ENCODE data around the gene GRIN1.
"Not testable (repeated sequence)": the region's sequence is repeated elsewhere in the genome, so short reads cannot be mapped to it uniquely, and the experiment has no call there.

Gene GRIN1

DNA sequence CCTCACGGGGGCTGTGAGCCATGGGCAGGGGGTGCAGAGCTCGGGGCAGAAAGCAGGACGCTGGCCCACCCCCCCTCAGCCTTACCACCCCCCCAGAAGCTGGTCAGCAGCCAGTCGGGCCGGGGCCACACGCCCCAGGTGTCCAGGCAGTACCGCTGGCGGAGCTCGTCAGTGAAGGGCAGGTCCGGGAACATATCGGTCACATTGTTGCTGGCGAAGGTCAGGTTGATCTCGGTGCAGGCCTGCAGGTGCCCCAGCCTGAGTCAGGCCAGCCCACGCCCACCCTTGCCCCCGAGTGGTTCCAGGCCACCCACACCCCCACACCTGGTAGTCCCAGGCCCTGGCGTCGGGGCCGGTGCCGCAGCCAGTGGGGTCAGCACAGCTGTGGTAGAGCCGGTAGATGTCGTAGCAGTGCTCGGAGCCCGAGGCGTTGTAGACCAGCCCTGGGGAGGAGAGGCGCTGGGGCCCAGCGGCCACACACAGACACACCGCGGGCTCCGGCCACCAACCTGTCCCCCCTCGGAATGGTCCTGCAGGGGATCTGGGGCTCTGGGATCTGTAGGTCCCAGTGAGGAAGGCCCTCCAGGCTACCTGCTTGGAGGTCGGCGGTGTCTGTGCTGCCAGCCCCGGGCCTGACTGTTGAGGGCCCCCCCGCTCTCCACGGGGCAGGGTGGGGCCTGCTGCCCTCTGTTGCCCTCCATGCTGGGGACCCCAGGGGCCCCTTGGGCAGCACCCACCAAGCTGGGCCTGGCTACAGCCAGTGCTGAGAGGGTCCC lies 27.0 kb upstream of the GRIN1 start:
- DNase-seq, result no peak

DNA sequence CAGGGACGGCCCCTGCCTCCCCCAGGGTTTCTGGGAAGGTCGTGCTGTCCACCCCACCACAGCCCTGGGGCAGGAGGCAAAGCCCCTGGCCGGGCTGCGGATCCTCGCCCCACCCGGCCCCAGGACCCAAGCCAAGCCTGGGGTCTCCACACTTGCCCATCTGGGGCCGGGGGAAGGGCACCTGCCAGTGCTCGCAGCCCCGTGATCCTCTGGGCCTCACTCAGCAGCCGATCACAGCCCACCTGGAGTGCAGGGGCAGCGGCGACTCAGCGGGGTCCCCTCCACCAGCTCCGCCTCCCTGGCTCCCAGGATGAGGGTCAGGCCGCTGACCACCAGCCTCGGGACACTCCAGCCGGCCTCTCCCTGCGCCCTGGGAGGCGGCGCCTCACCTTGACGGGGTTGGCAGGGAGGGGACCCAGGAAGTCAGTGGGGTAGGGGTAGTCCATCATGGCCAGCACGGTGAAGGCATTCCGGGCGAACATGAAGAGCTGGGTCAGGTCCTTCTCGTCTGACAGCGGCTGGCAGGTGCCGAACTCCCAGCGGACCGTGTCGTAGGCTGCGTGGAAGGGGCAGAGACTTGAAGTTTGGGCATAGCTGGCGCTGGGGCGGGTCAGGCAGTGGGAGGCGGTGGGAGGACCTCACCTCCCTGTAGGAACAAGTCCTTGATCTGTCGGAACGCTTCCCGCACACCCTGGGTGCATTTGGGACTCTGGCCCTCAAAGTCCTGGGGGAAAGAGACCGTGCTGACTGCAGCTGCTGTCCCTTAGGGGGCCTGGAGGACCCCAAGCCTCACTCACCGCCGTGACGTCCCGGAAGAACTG lies 26.2 kb upstream of the GRIN1 start:
- DNase-seq, result no peak

DNA sequence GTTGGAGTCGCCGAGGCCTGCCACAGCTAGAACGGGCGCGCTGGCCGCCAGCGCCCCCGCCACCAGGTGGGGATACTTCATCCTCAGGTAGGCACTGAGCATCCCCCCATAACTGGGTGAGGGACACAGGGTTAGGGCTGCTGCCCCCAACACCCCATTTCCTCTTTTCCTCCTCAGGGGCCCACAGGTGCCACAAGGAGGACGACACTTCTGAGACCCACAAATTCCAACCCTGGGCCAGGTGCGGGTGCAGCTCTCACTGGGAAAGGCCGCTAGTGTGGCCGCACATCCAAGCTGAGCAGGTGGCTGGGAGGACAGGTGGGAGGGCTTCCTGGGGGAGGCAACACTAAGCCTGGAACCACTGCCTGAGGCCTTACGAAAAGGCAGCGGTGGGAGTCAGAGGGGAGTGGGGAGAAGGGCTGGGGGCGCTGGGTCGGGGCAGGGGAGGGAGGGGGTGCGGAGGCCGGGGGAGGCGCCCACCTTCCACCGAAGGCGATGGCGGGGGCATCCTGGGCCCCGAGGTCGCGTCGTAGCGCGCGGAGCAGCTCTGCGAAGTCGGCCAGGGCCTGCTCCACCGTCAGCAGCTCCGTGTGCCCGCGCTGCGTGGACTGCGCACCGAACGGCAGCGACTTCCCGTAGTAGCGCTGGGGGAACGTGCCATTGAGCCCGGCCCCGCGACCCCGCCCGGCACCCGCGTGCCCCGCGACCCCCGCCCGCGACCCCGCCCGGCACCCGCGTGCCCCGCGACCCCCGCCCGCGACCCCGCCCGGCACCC lies 25.4 kb upstream of the GRIN1 start:
- no peak for DNase-seq

DNA sequence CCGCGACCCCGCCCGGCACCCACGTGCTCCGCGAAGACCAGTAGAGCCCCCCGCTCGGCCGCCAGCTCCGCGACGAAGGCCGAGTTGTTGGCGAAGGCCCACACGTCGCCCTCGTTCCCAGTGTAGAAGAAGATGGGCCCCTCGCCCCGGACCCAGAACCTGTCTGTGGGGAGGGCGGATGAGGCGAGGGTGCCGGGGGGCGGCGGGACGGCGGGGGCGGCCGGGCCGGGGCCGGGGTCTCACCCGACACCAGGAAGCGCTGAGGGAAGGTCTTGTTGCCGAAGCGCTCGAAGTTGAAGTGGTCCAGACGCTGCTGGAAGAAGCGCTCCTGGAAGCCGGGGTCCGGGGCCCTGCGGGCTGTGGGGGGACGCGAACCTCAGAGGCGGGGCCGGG lies 24.7 kb upstream of the GRIN1 start:
- no peak for DNase-seq

DNA sequence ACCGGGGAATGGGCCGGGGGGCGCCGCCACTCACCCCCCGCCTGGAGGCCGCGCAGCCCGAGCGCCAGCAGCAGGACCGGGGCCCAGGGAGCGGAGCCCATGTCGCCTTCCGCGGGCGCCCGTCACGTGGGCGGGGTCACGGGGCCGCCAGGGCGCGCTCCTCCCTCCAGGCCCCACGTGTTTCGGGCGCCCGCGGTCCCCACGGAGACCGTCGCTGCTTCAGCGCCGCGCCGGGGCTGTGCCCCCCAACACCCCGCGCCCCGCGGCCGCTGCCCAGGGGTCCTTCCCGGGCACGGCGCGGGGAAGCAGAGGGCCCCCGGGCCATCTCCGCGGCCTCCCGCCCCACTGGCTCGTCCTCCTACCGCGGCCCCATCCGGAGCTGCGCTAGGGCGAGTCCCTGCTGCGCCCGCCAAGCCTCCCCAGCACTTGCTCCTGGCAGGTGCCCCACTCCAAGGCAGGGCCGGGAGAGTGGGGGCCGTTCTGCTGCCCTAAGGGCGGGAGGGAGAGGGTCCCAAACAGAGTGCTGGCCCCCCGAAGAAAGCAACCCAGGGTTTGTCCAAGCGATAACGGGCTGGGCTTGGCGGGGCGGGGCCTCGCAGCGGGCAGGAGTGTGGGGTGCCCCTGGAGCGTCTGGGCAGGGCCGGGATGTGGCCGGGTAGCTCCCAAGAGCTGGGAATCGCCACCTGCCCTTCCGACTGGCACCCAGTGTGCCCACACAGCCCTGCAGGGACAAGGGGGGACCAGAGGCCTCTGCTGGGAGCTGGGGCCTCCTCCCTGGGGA lies 24.2 kb upstream of the GRIN1 start, which contains the start of gene DPP7:
Gene DPP7, minus strand, starts transcription at position 121 of the 781 bp plus-strand sequence. Its CDS starts 20 bp downstream, at position 101.
- no peak for DNase-seq

DNA sequence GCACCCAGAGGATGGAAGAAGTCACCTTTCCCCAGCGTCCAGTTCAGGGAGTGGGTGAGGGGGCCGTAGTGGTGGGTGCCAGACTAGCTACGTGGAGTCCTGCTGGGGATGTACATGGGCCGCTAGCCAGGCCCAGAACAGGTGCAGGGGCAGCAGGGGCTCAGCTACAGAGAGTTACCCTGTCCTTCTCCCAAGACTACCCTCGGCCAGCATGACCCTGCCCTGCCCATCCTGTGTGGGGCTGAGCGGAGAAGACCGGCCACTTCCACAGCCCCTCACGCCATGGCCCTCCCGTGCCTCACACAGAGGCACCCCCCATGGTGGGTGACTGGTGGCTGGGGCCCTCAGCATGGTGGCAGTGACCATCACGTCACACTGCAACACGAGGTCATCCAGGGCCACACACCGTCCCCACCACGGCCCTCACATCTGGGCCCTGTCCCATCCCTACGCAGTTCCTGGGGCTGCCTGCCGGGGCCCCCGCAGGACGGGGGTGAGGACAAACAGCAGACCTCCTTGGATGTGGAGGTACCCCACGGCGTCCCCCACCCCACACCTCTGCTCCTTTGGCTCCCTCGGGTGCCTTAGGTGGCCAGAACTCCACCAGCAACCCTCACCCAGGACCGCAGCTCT lies 23.4 kb upstream of the GRIN1 start:
- no peak for DNase-seq

DNA sequence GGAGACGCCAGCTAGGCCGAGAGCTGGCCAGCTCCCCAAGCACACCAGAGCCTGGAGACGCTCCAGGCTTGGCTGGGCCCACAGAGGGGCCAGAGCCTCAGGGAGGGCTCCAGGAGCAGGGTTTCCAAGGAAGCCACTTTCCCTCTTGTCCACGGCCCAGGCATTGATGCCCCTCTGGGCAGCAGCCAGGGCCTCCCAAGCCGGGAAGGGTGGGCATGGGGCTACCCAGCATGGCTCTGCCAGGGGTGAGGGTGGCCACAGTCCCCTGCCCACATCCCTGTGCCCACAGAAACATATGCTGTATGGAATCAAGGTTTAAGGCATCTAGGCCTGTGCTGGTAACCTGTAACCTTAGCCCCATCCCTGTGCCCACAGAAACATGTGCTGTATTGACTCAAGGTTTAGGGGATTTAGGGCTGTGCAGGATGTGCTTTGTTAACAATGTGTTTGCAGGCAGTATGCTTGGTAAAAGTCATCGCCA lies 22.9 kb upstream of the GRIN1 start:
- DNase-seq, result no peak

DNA sequence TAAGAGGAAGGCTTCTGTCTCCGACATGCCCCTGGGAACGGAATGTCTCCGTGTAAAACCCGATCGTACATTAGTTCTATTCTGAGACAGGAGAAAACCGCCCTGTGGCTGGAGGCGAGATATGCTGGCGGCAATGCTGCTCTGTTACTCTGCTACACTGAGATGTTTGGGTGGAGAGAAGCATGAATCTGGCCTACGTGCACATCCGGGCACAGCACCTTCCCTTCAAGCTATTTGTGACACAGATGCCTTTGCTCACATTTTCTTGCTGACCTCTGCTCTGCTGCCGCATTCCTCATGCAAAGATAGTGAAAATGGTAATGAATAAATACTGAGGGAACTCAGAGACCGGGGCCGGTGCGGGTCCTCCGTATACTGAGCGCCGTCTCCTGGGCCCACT lies 22.2 kb upstream of the GRIN1 start:
- no peak for DNase-seq

DNA sequence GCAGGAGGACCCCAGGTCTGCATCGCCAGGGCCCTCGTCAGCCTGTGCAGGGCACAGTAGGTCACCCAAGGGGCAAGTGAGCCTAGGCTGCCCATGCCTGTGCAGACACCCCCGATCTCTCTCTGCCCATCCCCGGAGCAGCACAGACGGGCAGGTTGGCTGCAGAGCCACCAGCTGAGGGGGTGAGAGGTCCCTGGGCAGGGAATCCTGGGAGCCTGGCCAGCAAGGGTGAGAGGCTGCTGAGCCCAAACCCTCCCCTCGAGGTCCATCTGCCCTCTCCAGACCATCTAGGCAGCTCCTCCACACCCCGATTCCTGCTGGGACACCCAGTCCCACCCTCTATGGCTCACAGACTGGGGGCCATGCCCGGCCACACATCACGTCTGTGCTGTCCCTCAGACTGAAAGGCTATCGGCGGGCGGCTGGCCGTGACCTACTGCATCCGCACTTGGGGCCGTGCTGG lies 21.7 kb upstream of the GRIN1 start:
- no peak for DNase-seq

DNA sequence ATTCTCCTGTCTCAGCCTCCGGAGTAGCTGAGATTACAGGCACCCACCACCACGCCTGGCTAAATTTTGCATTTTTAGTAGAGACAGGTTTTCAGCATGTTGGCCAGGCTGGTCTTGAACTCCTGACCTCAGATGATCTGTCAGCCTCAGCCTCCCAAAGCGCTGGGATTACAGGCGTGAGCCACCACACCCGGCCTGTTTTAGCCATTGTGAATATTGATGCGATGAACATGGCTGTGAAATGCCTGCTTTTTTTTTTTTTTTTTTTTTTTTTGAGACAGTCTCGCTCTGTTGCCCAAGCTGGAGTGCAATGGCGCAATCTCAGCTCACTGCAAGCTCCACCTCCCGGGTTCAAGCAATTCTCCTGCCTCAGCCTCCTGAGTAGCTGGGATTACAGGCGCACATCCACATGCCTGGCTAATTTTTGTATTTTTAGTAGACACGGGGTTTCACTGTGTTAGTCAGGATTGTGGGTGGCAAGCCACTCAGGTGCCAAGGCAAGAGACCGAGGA lies 20.8 kb upstream of the GRIN1 start:
- DNase-seq, result not testable (repeated sequence)

DNA sequence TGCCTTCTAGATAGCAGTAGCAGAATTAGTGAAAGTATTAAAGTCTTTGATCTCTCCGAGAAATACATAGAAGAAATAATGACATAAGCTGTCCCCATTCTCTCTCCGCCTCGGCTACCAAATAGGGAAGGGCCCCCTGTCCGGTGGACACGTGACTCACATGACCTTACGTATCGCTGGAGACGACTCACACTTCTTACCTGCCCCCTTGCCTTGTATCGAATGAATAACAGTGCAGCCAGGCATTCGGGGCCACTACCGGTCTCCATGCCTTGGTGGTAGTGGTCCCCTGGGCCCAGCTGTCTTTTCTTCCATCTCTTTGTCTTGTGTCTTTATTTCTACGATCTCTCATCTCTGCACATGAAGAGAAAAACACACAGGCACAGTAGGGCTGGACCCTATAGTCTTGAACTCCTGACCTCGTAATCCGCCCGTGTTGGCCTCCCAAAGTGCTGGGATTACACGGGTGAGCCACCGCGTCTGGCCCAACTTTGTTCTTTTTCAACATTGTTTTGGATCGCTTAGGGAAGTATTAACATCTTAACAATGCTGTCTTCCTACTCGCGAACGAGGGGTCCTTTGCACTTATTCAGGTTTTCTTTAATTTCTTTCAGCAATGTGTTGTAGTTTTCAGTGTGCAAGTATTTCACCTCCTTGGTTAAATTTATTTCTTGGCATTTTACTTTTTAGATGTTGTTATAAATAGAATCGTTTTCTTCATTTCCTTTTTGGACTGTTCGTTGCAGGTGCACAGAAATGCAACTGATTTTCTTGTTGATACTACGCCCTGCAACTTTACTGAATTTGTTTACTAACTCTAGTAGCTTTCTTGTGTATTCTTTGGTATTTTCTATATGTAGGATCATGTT lies 16.8 kb upstream of the GRIN1 start:
- DNase-seq, result not testable (repeated sequence)

DNA sequence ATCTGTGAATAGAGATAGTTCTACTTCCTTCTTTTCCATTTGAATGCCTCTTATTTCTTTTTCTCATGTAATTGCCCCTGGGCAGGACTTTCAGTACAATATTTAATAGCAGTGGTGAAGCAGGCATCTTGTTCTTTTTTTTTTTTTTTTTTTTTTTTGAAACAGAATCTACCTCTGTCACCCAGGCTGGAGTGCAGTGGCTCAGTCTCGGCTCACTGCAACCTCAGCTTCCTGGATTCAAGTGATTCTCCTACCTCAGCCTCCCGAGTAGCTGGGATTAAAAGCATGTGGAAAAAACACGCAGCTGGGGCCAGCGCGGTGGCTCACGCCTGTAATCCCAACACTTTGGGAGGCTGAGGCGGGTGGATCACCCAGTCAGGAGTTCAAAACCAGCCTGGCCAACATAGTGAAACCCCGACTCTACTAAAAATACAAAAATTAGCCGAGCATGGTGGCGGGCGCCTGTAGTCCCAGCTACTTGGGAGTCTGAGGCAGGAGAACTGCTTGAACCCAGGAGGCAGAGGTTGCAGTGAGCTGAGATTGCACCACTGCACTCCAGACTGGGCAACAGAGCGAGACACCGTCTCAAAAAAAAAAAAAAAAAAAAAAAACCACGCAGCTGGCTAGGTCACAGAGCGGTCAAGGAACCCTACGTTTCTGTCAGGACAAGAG lies 16.0 kb upstream of the GRIN1 start:
- not testable (repeated sequence) for DNase-seq

DNA sequence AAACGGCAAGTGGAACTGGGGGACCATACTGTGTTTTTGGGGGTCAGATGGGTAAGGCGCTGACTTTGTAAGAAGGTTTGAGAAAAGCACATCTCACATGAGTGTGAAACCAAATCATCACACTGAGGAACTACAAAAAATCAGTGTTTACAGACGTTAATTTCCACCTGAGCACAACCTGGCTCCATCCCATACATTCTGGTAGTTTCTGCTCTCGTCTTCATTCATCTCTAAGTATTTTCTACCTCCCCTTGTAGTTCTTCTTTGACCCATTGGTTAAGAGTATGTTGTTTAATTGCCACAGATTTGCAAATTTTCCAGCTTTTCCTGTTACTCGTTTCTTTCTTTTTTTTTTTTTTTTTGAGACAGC lies 15.5 kb upstream of the GRIN1 start:
- DNase-seq, result no peak

DNA sequence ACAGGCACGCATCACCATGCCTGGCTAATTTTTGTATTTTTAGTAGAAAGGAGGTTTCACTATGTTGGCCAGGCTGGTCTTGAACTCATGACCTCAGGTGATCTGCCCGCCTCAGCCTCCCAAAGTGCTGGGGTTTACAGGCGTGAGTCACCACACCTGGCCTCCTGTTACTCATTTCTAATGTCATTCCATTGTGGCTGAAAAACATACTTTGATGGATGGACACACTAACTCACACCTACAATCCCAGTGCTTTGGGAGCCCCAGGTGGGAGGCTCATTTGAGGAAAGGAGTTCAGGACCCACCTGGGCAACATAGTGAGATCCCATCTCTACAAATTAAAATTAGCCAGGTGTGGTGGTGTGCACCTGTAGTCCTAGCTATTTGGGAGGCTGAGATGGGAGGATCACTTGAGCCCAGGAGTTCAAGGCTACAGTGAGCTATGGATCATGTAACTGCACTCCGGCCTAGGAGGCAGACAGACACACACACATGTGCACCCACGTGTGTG lies 14.9 kb upstream of the GRIN1 start:
- DNase-seq, result not testable (repeated sequence)

DNA sequence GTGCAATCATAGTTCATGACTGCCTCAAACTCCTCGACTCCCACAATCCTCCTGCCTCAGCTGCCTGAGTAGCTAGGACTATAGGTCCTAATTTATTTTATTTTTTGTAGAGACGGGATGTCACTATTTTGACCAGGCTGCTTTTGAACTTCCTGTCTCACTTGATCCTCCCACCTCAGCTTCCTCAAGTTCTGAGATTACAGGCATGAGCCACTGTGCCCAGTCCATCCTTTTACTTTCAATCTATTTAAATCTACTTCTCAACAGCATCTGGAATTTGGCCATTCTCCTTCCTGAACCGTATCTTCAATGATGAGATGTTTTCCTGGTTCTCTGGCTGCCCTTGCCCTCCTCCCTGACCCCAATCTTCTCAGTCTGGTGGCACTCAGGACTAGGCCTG lies 12.2 kb upstream of the GRIN1 start:
- DNase-seq, result no peak

DNA sequence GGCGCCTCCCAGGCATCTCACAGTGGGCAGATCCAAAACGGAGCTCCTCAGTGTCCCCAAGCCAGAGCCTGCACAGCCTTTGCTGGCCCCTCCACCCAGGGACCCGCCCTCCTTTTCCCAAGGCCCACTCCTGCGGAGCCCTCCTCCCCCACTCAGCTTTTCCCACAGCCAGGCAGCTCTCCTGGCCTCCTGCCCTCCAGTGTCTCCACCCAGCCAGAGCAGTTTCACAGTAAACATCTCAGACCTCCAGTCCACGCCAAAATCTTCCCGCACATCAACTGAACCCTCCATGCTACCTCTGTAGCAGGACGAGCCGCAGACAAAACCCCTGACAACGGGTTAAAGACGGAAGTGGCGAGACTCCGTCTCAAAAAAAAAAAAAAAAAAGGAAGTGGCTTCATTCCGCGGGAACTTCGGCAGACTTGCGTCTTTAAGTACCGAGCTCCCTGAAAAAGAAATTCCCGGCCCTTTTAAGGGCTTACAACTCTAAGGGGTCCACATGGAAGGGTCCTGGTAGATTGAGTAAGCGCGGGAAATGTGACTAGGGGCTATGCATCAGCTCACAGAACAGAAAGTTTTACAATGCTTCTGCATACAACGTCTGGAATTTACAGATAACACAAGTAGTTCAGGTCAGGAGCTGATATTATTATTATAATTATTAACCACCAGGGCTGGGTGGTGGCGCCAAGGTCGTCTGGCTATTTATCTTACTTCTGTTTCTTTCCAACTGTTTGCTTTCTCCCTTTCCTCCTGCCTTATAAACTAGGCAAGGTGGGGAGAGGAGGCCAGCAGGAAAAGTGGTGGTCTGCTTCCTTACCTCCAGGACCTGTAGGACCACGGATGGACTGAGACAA lies 11.4 kb upstream of the GRIN1 start:
- DNase-seq, result no peak

DNA sequence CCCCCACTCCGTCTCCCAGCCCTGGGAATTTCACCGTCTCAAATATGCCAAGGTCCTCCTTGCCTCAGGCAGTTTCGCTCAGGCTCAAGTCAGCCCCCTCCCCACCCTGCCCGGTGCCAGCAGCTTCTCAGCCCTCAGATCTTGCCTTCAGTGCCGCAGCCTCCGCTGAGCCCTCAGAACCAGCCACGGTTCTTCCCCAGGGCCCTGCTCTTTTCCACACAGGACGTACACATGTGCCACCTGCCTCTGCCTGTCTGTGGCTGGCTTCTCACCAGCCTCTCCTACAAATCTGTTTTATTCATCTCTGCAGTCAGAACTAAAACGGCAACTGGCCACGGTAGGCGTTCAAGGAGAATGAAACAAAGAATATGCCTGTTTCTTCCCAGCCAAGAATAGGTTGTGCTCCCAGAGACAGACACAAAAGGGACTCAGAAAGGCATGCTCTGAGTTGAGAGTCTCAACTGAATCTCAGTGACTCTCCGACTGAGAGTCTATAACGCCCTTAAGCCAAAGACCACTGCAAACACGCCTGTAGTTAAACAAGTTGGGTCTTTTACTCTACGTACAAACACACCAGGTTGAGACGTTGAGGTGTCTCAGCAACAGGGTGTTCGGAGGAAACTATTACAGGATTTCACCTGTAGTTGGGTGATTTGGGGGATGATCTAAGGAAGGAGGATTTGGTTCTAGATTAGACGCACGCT lies 10.6 kb upstream of the GRIN1 start:
- no peak for DNase-seq

DNA sequence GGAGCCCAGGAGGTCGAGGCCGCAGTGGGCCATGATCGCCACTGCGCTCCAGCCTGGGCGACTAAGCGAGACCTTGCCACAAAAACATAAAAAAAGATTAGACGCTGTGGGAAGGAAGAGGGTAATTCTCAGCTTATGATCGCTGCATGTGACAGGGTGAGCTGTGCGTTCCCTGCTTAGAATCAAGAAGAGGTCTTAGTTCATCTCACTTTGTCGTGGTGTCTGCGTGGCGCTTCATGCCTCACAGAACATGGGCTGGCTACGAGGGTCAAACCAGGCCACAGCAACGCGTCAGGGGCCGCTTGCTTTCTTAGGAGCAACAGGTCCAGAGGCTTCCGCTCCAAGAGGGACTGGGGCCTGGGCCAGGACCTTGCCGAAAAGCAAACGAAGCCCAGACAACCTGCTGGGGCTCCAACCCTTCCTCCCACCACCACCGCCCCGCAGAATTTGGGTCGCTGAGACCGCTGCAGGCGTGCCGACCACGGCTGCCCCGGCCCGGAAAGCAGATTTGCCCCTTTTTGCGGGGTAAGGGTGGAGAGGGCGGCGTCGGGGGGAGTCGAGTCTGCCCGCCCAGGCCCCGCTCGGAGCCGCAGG lies 10.0 kb upstream of the GRIN1 start:
- no peak for DNase-seq
